ENCODE data around the gene TTC28.

The TTC28 gene

DNA sequence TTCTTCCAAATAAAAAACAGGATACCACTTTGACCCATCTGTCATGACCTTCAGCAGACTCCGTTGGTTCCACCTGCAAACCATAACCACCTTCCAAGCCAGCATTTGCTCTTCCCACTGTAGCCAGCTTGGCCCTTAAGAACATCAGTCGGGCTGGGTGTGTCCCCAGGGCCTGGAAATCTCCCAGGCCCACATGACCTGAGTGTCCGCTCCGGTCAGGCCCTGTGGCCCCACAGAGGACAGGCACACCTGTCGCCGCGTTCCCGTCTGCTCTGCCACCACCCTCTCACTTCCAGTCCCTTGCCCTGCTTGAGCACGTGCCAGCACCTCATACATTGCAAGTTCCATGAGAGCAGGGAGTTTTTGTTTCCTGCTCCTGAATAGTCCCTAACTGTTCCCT lies 694.9 kb downstream of the TTC28 start:
- in situ Hi-C loops (cut with MboI; ENCODE audit: low sequenced_read_pairs) = no loop called here

DNA sequence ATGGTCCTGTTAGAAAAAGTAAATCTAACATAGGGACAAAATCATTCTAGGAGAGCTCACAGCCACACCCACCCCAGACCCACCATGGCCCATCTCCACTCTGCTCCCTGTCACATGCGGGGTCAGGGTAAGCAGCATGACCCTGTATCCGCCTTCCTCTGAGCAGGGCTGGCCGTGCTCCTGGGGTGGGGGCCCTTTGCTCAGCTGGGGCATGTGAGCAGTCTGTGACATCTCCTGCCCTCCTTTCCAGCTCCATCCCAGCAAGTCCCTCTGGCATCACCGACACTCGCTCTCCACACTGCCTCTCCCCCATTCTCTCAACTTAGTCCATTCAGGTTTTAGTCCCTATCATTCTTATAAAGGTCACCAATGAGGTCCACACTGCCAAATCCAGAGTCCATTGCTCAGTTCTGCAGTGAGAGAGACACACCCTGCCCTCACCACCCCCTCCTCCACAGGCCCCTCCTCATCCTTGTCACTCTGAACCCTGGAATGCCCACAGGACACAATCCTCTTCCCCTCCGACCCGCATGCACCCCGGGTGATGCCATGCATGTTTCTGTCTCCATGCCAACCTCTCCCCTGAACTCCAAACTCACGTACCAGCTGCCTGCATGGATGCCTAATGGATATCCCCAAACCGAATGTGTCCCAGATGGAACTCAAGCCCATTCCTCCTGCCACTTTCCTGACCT lies 695.5 kb downstream of the TTC28 start:
- in situ Hi-C loops (cut with MboI; ENCODE audit: low sequenced_read_pairs) = no loop called here

- in situ Hi-C loops (cut with MboI; ENCODE audit: low sequenced_read_pairs) = no loop called here
Measured at GRCh38 chr22:27983361-27983791, 696.3 kb downstream of the TTC28 start.

DNA sequence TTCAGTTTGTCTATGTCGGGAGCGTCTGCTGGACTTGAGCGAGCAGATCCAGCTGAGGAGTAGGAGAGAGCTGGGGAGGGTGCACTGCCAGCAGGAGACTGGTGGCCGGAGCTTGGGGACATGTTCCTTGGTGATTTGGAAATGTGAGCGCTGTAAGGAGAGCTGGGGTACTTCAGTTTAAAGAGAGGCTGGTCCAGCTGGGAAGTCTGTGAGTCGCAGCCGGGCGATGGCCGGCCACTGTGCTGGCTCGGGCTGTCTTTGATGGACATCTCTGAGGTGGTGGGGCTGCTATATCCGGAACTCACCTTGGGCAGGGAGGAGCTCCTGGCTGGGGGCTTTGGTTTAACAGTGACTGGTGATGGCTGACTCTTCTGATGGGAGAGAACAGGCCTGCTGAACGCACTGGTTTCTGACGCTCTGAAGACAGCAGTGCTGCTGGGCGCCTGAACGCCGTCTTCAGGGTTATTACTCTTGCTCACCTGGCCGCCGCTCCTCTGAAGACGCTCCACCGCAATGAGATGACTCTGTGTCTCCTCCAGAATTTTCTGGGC lies 696.9 kb downstream of the TTC28 start:
- in situ Hi-C loops (cut with MboI; ENCODE audit: low sequenced_read_pairs) = no loop called here

DNA sequence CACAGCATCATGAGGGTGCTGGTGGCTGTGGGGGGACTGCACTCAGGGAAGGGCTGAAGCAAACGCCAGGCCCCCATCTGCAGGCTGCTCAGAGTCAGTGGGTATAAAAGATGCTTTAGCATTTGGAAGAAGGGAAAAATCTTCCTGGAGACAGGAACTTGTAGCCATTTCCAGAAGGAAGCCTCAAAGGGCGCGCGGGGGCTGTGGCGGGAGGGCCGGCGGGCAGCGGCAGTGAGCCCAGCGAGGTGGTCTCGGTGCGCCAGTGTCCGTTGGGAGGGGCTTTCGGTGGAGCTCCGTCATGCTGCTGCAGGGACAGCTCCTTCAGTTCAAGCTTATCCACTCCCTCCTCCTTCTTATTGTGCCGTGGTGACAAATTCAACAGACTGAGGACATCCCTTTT lies 697.5 kb downstream of the TTC28 start:
- in situ Hi-C loops (cut with MboI; ENCODE audit: low sequenced_read_pairs) = no loop called here

DNA sequence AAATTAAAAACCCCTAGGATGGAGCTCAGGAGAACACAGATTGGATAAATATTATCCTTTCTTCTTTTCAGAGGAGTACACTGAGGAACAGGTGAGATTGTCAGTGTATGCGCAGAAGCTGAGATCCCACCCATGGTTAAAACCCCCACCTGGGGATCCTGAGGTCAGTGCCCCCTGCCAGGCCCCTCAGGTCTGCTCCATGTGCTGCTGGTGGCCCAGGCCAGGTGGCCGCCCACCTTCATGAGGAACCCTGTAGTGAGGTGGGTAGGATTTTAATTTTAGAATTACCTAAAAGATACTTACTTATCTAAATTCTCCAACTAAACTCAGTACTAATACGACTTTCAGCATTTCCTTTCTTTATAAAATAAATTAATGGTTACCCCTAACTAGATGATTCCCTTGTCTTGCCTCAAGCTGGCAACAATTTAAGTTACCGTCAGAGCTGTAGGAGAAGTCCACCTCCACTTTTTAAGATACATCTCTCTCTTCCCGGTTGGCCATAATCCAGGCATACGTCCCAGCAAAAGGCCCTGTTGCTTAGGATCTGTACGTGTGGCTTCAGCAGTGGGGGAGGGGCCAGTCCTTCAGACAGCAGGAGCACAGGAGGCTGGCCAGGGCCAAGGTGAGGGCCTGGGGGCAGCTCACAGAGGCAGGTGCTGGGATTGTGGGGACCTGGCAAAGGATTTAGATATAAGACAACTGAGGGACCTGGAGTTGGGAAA lies 699.1 kb downstream of the TTC28 start:
- in situ Hi-C loops (cut with MboI; ENCODE audit: low sequenced_read_pairs) = no loop called here

- in situ Hi-C loops (cut with MboI; ENCODE audit: low sequenced_read_pairs) = no loop called here
Measured at GRCh38 chr22:27978802-27979201, 700.8 kb downstream of the TTC28 start.

GRCh38 chr22:27978317-27978716 lies 701.3 kb downstream of the TTC28 start:
- in situ Hi-C loops (cut with MboI; ENCODE audit: low sequenced_read_pairs) = no loop called here

GRCh38 chr22:27976586-27976985 lies 703.1 kb downstream of the TTC28 start:
- in situ Hi-C loops (cut with MboI; ENCODE audit: low sequenced_read_pairs) = no loop called here

- in situ Hi-C loops (cut with MboI; ENCODE audit: low sequenced_read_pairs) = no loop called here
Measured at GRCh38 chr22:27975381-27976013, 704.1 kb downstream of the TTC28 start.

DNA sequence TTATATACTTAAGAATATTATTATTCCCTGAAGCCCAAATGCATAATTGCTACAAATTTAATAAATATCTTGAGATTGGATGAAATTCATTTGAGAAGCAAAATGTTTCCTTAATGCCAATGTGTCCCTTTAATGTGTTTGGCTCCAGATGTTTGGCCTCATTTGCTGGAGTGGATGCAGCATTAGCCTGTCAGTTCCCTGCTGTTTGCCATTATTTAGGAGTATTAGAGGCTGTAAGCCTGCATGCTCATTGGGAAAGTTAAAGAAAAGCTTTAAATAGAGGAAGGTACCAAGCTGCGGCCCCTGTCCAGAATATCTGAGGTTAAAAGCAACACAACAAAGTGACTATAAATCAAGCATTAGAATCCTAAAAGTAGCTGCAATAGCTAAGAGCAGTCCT lies 705.8 kb downstream of the TTC28 start:
- in situ Hi-C loops (cut with MboI; ENCODE audit: low sequenced_read_pairs) = no loop called here

DNA sequence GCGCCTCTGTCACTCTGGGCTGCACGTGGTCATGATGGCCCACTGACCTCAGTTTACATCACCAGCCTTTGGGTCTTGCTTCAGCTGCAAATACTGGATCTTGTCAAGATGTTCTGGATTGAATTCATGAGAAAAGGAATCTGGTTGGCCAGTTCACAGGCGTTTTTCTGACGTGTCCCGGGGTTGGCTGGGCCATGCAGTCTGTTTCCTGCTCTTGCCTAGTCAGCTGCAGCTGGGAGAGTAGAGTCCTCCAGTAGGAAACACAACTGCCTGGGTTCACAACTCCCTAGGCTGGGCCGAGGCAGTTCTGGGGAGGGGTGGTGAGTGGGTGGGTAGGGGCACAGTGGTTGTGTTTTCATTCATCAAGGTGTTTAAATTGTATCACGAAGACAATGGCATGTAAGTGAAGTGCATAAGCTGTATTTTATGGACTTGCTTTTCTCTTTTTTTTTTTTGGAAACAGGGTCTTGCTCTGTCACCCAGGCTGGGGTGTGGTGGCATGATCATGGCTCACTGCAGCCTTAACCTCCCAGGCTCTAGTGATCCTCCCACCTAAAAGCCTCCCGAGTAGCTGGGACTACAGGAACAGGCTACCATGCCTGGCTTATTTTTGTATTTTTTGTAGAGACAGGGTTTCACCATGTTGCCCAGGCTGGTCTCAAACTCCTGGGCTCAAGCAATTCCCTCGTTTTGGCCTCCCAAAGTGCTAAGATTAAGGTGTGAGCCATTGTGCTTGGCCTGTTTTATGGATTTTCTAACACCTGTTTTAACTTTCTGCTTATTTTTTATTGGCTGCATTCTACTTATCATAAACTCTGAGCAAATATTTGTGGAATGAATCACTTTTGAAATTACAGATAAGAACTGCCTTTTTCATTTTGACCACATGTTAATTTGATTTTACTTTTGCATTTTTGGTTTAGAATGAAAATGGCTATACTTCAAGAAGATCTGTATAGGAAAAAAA lies 706.6 kb downstream of the TTC28 start:
- in situ Hi-C loops (cut with MboI; ENCODE audit: low sequenced_read_pairs) = no loop called here

DNA sequence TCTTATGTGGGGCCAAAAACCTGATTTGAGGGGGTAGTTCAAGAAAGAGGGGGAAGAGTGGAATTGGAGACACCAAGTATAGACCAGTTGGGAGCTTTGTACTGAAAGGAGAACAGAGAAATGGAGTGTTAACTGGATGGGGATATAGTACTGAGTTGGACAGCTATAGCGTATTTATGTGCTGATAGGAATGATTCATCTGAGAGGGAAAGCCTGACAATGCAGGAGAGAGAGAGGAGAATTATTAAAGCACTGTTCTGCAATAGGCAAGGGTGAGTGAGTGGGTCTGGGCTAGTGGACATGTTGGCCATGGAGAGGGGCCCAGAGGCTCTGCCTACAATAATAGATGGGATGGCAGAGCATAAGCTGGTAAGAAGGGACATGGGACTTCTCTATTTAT lies 707.7 kb downstream of the TTC28 start:
- in situ Hi-C loops (cut with MboI; ENCODE audit: low sequenced_read_pairs) = no loop called here

- in situ Hi-C loops (cut with MboI; ENCODE audit: low sequenced_read_pairs) = no loop called here
Measured at GRCh38 chr22:27970596-27971220, 708.9 kb downstream of the TTC28 start.

- in situ Hi-C loops (cut with MboI; ENCODE audit: low sequenced_read_pairs) = no loop called here
Measured at GRCh38 chr22:27966168-27967064, 713.2 kb downstream of the TTC28 start.

- in situ Hi-C loops (cut with MboI; ENCODE audit: low sequenced_read_pairs) = no loop called here
Measured at GRCh38 chr22:27962268-27963044, 717.2 kb downstream of the TTC28 start.

- in situ Hi-C loops (cut with MboI; ENCODE audit: low sequenced_read_pairs) = no loop called here
Measured at GRCh38 chr22:27961680-27962079, 718.0 kb downstream of the TTC28 start.

- in situ Hi-C loops (cut with MboI; ENCODE audit: low sequenced_read_pairs) = no loop called here
Measured at GRCh38 chr22:27961182-27961581, 718.5 kb downstream of the TTC28 start.

All from HL-60/S4 treated with retinoic acid at 250 ng/mL for 4 days and 3 days (cell line).